ENCODE data around the gene PHF20. TPM values are rescaled to one million over a fixed set of nuclear protein-coding genes. Genes with fewer than 3 reads are reported as not detected.

PHF20 gene
- total and polyA plus RNA-seq, 9 donors = 17.6 to 70.0 (median 47.0) TPM

- no peak overlapping the region for H3K4me3 ChIP-seq
- H3K4me1 ChIP-seq (ENCODE audit: insufficient read depth) = peaks cover 2% of the 10 kb centered on the region
These were observed 112.1 kb downstream of the PHF20 start for GRCh38 chr20:35883778-35884540.

GRCh38 chr20:35884541-35884865 lies 112.7 kb downstream of the PHF20 start:
- TF ChIP-seq CTCF (IDR thresholded peaks at IDR 0.05) = no peak
- TF ChIP-seq EP300 (IDR thresholded peaks at IDR 0.05) = no peak
- TF ChIP-seq POLR2A (IDR thresholded peaks at IDR 0.05) = no peak

More at GRCh38 chr20:35883778-35884540, 112.1 kb downstream of the PHF20 start:
- peak; percentile 69 to 87 (median 77) for DNase-seq
- Histone ChIP-seq H3K27me3 (no peaks in the 10 kb centered on the region), H3K36me3 (no peaks in the 10 kb centered on the region), H3K9me3 (no peaks in the 10 kb centered on the region), H3K27ac (peak overlapping the region; percentile 14 to 51)
- TF ChIP-seq POLR2A (IDR thresholded peaks at IDR 0.05) (peak; percentile 11), EP300 (IDR thresholded peaks at IDR 0.05) (peak; percentile 93), CTCF (IDR thresholded peaks at IDR 0.05) (peak; percentile 36 to 78 (median 73))
- intact Hi-C loops (cut with DNase I) = loop anchor here in 2 of 4 donors (10.0 kb wide), 3 partner anchors 149 to 419 kb away; no protein-coding TSS in a partner anchor
- WGBS, 3 donors = 8 to 14% (median 9%) methylated on average over 10 of the region's 10 CpGs

GRCh38 chr20:35885212-35885611 lies 113.4 kb downstream of the PHF20 start:
- Histone ChIP-seq H3K27me3 (no peaks in the 10 kb centered on the region), H3K4me3 (no peak overlapping the region), H3K4me1 (ENCODE audit: insufficient read depth) (peaks cover 2% of the 10 kb centered on the region), H3K9me3 (no peaks in the 10 kb centered on the region), H3K36me3 (no peaks in the 10 kb centered on the region), H3K27ac (no peak overlapping the region)
- 20 to 29% (median 29%) methylated on average over 1 of the region's 1 CpG for WGBS, 3 donors
- intact Hi-C loops (cut with DNase I) = loop anchor here in 3 of 4 donors (5.0 to 10.0 kb wide), 4 partner anchors 150 to 713 kb away; partner anchors contain the start of gene PROCR (in 1 of the 3)
- TF ChIP-seq POLR2A (IDR thresholded peaks at IDR 0.05) (no peak), EP300 (IDR thresholded peaks at IDR 0.05) (no peak), CTCF (IDR thresholded peaks at IDR 0.05) (no peak)
- no peak for DNase-seq

More at GRCh38 chr20:35884541-35884865, 112.7 kb downstream of the PHF20 start:
- H3K4me3 ChIP-seq = no peak overlapping the region
- no peaks in the 10 kb centered on the region for H3K27me3 ChIP-seq
- 8 to 15% (median 13%) methylated on average over 1 of the region's 1 CpG for WGBS, 3 donors
- no peaks in the 10 kb centered on the region for H3K9me3 ChIP-seq
- intact Hi-C loops (cut with DNase I) = loop anchor here in 2 of 4 donors (10.0 kb wide), 3 partner anchors 150 to 420 kb away; no protein-coding TSS in a partner anchor
- H3K36me3 ChIP-seq = no peaks in the 10 kb centered on the region
- DNase-seq = no peak
- H3K4me1 ChIP-seq (ENCODE audit: insufficient read depth) = peaks cover 2% of the 10 kb centered on the region
- H3K27ac ChIP-seq = peak overlapping the region; percentile 14 to 51

GRCh38 chr20:35886537-35886936 lies 114.7 kb downstream of the PHF20 start:
- no peaks in the 10 kb centered on the region for H3K9me3 ChIP-seq
- H3K27ac ChIP-seq = no peak overlapping the region
- no peak for TF ChIP-seq EP300 (IDR thresholded peaks at IDR 0.05)
- TF ChIP-seq POLR2A (IDR thresholded peaks at IDR 0.05) = no peak
- no peak for TF ChIP-seq CTCF (IDR thresholded peaks at IDR 0.05)
- peaks cover 2% of the 10 kb centered on the region for H3K4me1 ChIP-seq (ENCODE audit: insufficient read depth)
- DNase-seq = no peak
- H3K27me3 ChIP-seq = no peaks in the 10 kb centered on the region
- intact Hi-C loops (cut with DNase I) = loop anchor here in 3 of 4 donors (5.0 to 10.0 kb wide), 4 partner anchors 152 to 714 kb away; partner anchors contain the start of gene PROCR (in 1 of the 3)
- no peak overlapping the region for H3K4me3 ChIP-seq
- H3K36me3 ChIP-seq = no peaks in the 10 kb centered on the region
- 92 to 95% (median 92%) methylated on average over 3 of the region's 3 CpGs for WGBS, 3 donors

All from ovary (tissue), 9 donors.